Osteoblast (primary cell): ENCODE results near the gene SH3RF2. TPM values are rescaled to one million over a fixed set of nuclear protein-coding genes. Genes with fewer than 3 reads are reported as not detected.

ENCODE experiments used
- DNase-seq: peaks from one replicate; pipeline ENCODE4 v3.0.0; 2011; ENCODE audit warnings: low spot score, mixed read lengths; ENCODE audit not compliant: insufficient read length; ENCODE audit errors: missing footprints
- H2AFZ ChIP-seq: 2 replicates; pipeline ENCODE4 v1.6.0; 2011; ENCODE audit warnings: mild to moderate bottlenecking, low read length
- H3K27ac ChIP-seq: 2 replicates; pipeline ENCODE4 v1.5.1; 2011; ENCODE audit warnings: mild to moderate bottlenecking, low read depth, low read length, moderate library complexity
- H3K27me3 ChIP-seq: 2 replicates; pipeline ENCODE4 v1.6.0; 2012; ENCODE audit warnings: mild to moderate bottlenecking, control low read depth, inconsistent platforms, low read length, moderate library complexity; ENCODE audit not compliant: insufficient read depth
- H3K36me3 ChIP-seq: 2 replicates; pipeline ENCODE4 v1.5.1; 2011; ENCODE audit warnings: mild to moderate bottlenecking, low read length, control low read depth, moderate library complexity; ENCODE audit not compliant: insufficient read depth
- H3K4me1 ChIP-seq: 2 replicates; pipeline ENCODE4 v1.5.1; 2011; ENCODE audit warnings: mild to moderate bottlenecking, low read length, control low read depth, moderate library complexity; ENCODE audit not compliant: insufficient read depth
- H3K4me2 ChIP-seq: 2 replicates; pipeline ENCODE4 v1.6.0; 2011; ENCODE audit warnings: mild to moderate bottlenecking, low read length; ENCODE audit not compliant: insufficient read depth
- H3K4me3 ChIP-seq: fragments of 200-600 bp; sonication (generic); 3 replicates; pipeline ENCODE4 v1.5.1; 2012; ENCODE audit warnings: mild to moderate bottlenecking, low read length, inconsistent platforms; ENCODE audit not compliant: insufficient read depth
- H3K79me2 ChIP-seq: 2 replicates; pipeline ENCODE4 v1.6.0; 2012; ENCODE audit warnings: mild to moderate bottlenecking, low read length, control low read depth, inconsistent platforms; ENCODE audit not compliant: insufficient read depth
- H3K9me3 ChIP-seq: 2 replicates; pipeline ENCODE4 v1.5.1; 2011; ENCODE audit warnings: low read depth, low read length, control low read depth
- H4K20me1 ChIP-seq: 2 replicates; pipeline ENCODE4 v1.6.0; 2012; ENCODE audit warnings: mild to moderate bottlenecking, low read length, control low read depth; ENCODE audit not compliant: insufficient read depth
- CTCF ChIP-seq: IDR thresholded peaks from 2 replicates; pipeline ENCODE4 v1.5.1; 2011; ENCODE audit warnings: mild to moderate bottlenecking, low read depth, low read length, moderate library complexity; ENCODE audit errors: extremely low read depth
- total RNA-seq: library from RNA; depleted of rRNA; stranded (reverse); fragments of >200 nt; gene quantifications from 2 replicates; pipeline ENCODE4 v1.2.3, GENCODE V29; 2012

SH3RF2 gene
- total RNA-seq, 1 donor = 4.0 TPM

GRCh38 chr5:145981589-145982571 lies 45.5 kb downstream of the SH3RF2 start:
- no peak for DNase-seq
- no peak for TF ChIP-seq CTCF
- Histone ChIP-seq H3K27ac (no peak overlapping the region), H3K79me2 (no peaks in the 10 kb centered on the region), H3K27me3 (no peaks in the 10 kb centered on the region), H4K20me1 (no peaks in the 10 kb centered on the region), H3K4me3 (no peak overlapping the region), H3K4me1 (peaks cover 9% of the 10 kb centered on the region), H3K9me3 (no peaks in the 10 kb centered on the region), H3K36me3 (no peaks in the 10 kb centered on the region), H3K4me2 (no peak overlapping the region), H2AFZ (no peak overlapping the region)

GRCh38 chr5:145982572-145983318 lies 46.4 kb downstream of the SH3RF2 start:
- Histone ChIP-seq H3K4me1 (peaks cover 6% of the 10 kb centered on the region), H3K27me3 (no peaks in the 10 kb centered on the region), H2AFZ (no peak overlapping the region), H3K36me3 (no peaks in the 10 kb centered on the region), H4K20me1 (no peaks in the 10 kb centered on the region), H3K4me2 (no peak overlapping the region), H3K79me2 (no peaks in the 10 kb centered on the region), H3K27ac (no peak overlapping the region), H3K9me3 (no peaks in the 10 kb centered on the region), H3K4me3 (no peak overlapping the region)
- DNase-seq = no peak
- TF ChIP-seq CTCF = no peak

- H3K4me3 ChIP-seq = no peak overlapping the region
- H4K20me1 ChIP-seq = no peaks in the 10 kb centered on the region
- H3K9me3 ChIP-seq = no peaks in the 10 kb centered on the region
- H2AFZ ChIP-seq = no peak overlapping the region
- H3K4me1 ChIP-seq = peaks cover 6% of the 10 kb centered on the region
- no peaks in the 10 kb centered on the region for H3K36me3 ChIP-seq
- no peaks in the 10 kb centered on the region for H3K79me2 ChIP-seq
- no peak for TF ChIP-seq CTCF
- no peak overlapping the region for H3K4me2 ChIP-seq
- H3K27ac ChIP-seq = no peak overlapping the region
- no peak for DNase-seq
- no peaks in the 10 kb centered on the region for H3K27me3 ChIP-seq
These were observed 47.1 kb downstream of the SH3RF2 start for GRCh38 chr5:145983446-145983845.

GRCh38 chr5:145984072-145984471 lies 47.7 kb downstream of the SH3RF2 start:
- no peak for TF ChIP-seq CTCF
- H3K36me3 ChIP-seq = no peaks in the 10 kb centered on the region
- H3K4me1 ChIP-seq = peaks cover 9% of the 10 kb centered on the region
- H3K27ac ChIP-seq = no peak overlapping the region
- no peak overlapping the region for H3K4me3 ChIP-seq
- no peak for DNase-seq
- no peak overlapping the region for H3K4me2 ChIP-seq
- no peak overlapping the region for H2AFZ ChIP-seq
- no peaks in the 10 kb centered on the region for H3K9me3 ChIP-seq
- no peaks in the 10 kb centered on the region for H3K79me2 ChIP-seq
- H3K27me3 ChIP-seq = no peaks in the 10 kb centered on the region
- H4K20me1 ChIP-seq = no peaks in the 10 kb centered on the region
